Esophagus muscularis mucosa (tissue), 4 donors: ENCODE results near the gene CCM2. TPM values are rescaled to one million over a fixed set of nuclear protein-coding genes. Genes with fewer than 3 reads are reported as not detected.
A peak's percentile ranks its signal among the peaks of the same experiment; 100 is the strongest.

Source experiments
- DNase-seq: peaks from one replicate; pipeline ENCODE4 v3.0.0-alpha.2; 2017; ENCODE audit errors: extremely low spot score
- H3K27ac ChIP-seq, 4 donors: fragments of 200-600 bp; sonication (generic); replicated peaks in 1 of 4; 1 replicate in 3 of 4; 2 replicates in 1 of 4; pipeline ENCODE4 v1.5.1; 2016 to 2019; ENCODE audit warnings: mild to moderate bottlenecking in 1 of 4
- H3K27me3 ChIP-seq, 4 donors: fragments of 200-600 bp; sonication (generic); one replicate each; pipeline versions ENCODE4 v1.5.1 to v1.6.0; 2016 to 2019
- H3K36me3 ChIP-seq, 4 donors: fragments of 200-600 bp; sonication (generic); one replicate each; pipeline ENCODE4 v1.5.1; 2016 to 2019
- H3K4me1 ChIP-seq, 4 donors: fragments of 200-600 bp; sonication (generic); one replicate each; pipeline ENCODE4 v1.5.1; 2016 to 2019
- H3K4me3 ChIP-seq, 4 donors: fragments of 200-600 bp; sonication (generic); 1 replicate in 2 of 4; 2 replicates in 2 of 4; pipeline ENCODE4 v1.5.1; 2016 to 2019; ENCODE audit warnings: mild to moderate bottlenecking in 4 of 4, moderate library complexity in 1 of 4
- H3K9me3 ChIP-seq, 4 donors: fragments of 200-600 bp; sonication (generic); 1 replicate in 3 of 4; 2 replicates in 1 of 4; pipeline ENCODE4 v1.5.1; 2016 to 2019
- EP300 ChIP-seq: sonication (generic); formaldehyde crosslinking; IDR thresholded peaks from one replicate; pipeline ENCODE4 v1.6.1; 2017; ENCODE audit warnings: antibody characterized with exemption
- POLR2A ChIP-seq: fragments of 450-650 bp; IDR thresholded peaks from one replicate; pipeline ENCODE4 v1.6.1; 2017; ENCODE audit warnings: antibody characterized with exemption, moderate library complexity, mild to moderate bottlenecking, low read depth
- POLR2AphosphoS5 ChIP-seq, 2 donors: sonication (generic); formaldehyde crosslinking; IDR thresholded peaks; one replicate each; pipeline ENCODE4 v1.6.1; 2017; ENCODE audit warnings: antibody characterized with exemption in 2 of 2
- WGBS: methylation state at CpG from one replicate; pipeline ENCODE4 v1.1.5; 2018; 5-methylcytosine and 5-hydroxymethylcytosine counted together
- intact Hi-C: fragments of 100-400 bp; cut with DNase I; formaldehyde crosslinking; loops from one replicate; pipeline ENCODE4 v1.15.1; 2023
- total RNA-seq, 4 donors: library from RNA; depleted of rRNA; stranded (reverse); fragments of >200 nt; gene quantifications; one replicate each; pipeline versions ENCODE4 v1.1.0 to v1.2.1, GENCODE V29; 2016
- TF ChIP-seq, protein P1 (sequence below), 3 experiments: fragments of 200-600 bp in 2 of 3; fragments of 450-650 bp in 1 of 3; sonication (generic) in 2 of 3; IDR thresholded peaks; one replicate each; pipeline ENCODE4 v1.5.1; 2017 to 2019; ENCODE audit warnings: antibody characterized with exemption in 3 of 3, mild to moderate bottlenecking in 2 of 3, moderate library complexity in 1 of 3

CCM2 gene
- total RNA-seq, 4 donors from 2014 or later = 40.3 to 61.7 (median 49.4) TPM

DNA sequence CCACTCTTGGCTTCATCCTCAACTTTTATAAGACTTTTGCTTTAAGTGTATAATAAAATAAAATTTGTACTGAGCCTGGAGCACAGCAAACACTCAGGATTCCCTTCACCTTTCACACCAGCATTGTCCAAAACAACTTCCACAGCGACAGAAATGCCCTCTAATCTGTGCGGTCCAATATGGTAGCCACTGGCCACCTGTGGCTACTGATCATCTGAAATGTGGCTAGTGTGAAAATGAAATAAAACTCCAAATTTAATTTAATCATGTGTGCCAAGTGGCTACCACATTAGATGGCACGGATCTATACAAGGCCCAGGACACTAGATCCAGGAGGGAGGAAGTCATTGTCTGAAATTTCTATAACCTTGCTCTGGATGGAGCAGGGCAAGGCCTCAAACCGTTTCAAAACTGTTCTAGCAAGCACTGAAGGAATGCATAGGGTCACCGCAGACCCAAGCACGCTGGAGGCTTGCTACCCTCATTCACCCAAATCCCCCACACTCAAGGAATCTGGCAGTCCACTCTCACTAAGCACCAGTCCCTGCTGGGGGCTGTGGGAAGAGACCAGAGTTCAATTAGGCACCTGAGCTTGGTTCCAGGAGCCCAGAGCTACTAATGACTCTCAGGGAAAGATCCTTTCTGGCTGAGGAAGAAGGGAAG, 14.8 kb upstream of the CCM2 start:
- intact Hi-C loops = loop anchor here (5.0 to 10.0 kb wide), 2 partner anchors 127 to 400 kb away; partner anchors contain the start of genes TBRG4 and TMED4
- Histone ChIP-seq H3K27me3 (no peaks in the 10 kb centered on the region), H3K9me3 (no peaks in the 10 kb centered on the region), H3K27ac (peak overlapping the region; percentile 89 to 96 (median 94)), H3K36me3 (peaks cover 24 to 46% (median 40%) of the 10 kb centered on the region in 4 donors), H3K4me1 (peaks cover 15 to 47% (median 44%) of the 10 kb centered on the region in 4 donors), H3K4me3 (peak overlapping the region; percentile 60 to 69 (median 64))
- no peak for TF ChIP-seq POLR2AphosphoS5 (IDR thresholded peaks at IDR 0.05)
- no peak for DNase-seq
- 72% methylated on average over 6 of the region's 6 CpGs for WGBS

DNA sequence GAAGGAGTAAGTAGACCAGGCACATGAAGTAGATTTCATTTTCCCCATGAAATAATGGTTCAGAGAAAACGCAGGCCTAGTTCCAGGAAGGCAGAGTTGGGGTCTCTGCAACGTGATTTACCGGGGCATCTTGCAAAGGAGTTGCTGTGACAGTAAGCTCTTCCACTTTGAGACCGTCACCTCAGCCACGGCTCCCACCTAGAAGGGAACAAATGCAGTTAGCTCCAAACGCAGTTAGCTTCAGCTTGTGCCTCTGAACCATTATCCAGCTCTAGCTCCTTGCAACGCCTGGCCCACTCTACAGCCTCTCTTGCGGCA, 14.1 kb upstream of the CCM2 start:
- H3K4me1 ChIP-seq = peaks cover 13 to 40% (median 37%) of the 10 kb centered on the region in 4 donors
- DNase-seq = no peak
- H3K9me3 ChIP-seq = no peaks in the 10 kb centered on the region
- intact Hi-C loops = loop anchor here (5.0 to 10.0 kb wide), 2 partner anchors 126 to 401 kb away; partner anchors contain the start of genes TBRG4 and TMED4
- TF ChIP-seq, protein P1, sequence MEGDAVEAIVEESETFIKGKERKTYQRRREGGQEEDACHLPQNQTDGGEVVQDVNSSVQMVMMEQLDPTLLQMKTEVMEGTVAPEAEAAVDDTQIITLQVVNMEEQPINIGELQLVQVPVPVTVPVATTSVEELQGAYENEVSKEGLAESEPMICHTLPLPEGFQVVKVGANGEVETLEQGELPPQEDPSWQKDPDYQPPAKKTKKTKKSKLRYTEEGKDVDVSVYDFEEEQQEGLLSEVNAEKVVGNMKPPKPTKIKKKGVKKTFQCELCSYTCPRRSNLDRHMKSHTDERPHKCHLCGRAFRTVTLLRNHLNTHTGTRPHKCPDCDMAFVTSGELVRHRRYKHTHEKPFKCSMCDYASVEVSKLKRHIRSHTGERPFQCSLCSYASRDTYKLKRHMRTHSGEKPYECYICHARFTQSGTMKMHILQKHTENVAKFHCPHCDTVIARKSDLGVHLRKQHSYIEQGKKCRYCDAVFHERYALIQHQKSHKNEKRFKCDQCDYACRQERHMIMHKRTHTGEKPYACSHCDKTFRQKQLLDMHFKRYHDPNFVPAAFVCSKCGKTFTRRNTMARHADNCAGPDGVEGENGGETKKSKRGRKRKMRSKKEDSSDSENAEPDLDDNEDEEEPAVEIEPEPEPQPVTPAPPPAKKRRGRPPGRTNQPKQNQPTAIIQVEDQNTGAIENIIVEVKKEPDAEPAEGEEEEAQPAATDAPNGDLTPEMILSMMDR (IDR thresholded peaks at IDR 0.05) = no peak
- TF ChIP-seq EP300 (no peak), POLR2A (no peak), POLR2AphosphoS5 (IDR thresholded peaks at IDR 0.05) (no peak)
- H3K36me3 ChIP-seq = peaks cover 24 to 46% (median 39%) of the 10 kb centered on the region in 4 donors
- H3K27me3 ChIP-seq = no peaks in the 10 kb centered on the region
- H3K4me3 ChIP-seq = peak overlapping the region; percentile 60 to 69 (median 64)
- peak overlapping the region; percentile 89 to 96 (median 94) for H3K27ac ChIP-seq
- WGBS = 16% methylated on average over 3 of the region's 8 CpGs

DNA sequence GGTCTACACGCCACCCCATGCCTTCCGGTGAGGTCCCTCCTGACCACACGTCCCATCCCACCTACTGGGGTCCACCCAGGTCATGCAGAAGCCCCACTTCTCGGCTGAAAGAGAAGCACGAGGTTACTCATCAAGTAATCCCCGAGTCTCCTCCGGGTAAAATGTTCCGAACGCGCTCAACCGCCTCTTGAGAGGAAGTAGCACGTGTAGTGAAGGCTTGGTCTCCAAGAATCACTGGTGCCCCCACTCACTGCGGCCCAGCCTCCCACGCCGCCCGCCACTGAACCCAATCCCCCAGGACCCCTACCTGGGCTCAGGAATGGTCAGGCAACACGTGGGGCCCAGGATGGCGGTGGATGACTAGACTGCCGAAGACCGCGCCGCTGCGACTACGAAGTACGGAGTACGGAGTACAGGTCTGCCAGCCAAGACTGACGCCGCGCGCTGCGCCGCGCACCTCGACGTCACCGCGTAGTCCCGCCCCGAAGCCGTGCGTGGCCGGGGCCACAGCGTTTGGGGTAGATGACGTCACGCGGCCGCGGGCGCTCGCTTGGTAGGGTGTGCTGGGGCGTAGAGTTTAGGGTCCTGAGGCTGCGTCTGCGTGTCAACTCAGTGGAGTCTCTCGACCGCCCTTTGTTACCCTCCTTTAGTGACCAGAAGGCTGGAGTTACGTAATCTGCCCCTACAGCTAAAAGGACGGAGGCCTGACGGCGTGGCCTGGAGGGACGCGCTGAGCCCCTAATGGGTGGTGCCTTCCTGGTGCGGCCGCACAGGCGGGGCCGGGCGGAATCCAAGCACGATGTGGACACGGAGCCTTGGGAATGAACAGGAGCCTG, 13.6 kb upstream of the CCM2 start:
- TF ChIP-seq POLR2A = peak; percentile 88
- TF ChIP-seq EP300 = peak; percentile 25
- TF ChIP-seq POLR2AphosphoS5 (IDR thresholded peaks at IDR 0.05) = peak; percentile 97 to 99
- TF ChIP-seq, protein P1 (IDR thresholded peaks at IDR 0.05) = no peak
- intact Hi-C loops = loop anchor here (5.0 to 10.0 kb wide), 2 partner anchors 126 to 402 kb away; partner anchors contain the start of genes TBRG4 and TMED4
- Histone ChIP-seq H3K27me3 (no peaks in the 10 kb centered on the region), H3K27ac (peak overlapping the region; percentile 89 to 96 (median 94)), H3K36me3 (peaks cover 24 to 41% (median 37%) of the 10 kb centered on the region in 4 donors), H3K9me3 (no peaks in the 10 kb centered on the region), H3K4me3 (peak overlapping the region; percentile 60 to 69 (median 64)), H3K4me1 (peaks cover 13 to 37% (median 31%) of the 10 kb centered on the region in 4 donors)
- 1% methylated on average over 17 of the region's 68 CpGs for WGBS
- peak; percentile 99 for DNase-seq

DNA sequence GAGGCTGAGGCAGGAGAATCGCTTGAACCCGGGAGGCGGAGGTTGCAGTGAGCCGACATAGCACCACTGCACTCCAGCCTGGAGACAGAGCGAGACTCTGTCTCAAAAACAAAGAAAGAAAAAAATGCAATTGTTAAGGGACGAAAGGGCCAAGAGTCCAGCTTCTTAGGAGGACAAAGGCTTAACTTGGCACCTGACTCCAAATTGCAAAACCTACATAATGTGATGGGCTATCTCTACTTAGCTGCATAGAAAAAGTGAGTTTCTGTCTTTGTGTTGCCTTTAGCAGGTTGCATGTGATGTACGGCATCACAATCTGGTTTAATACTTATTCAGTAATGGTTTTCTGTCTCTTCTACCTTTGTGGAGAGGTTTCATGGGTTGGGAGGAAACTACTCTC, 12.5 kb upstream of the CCM2 start:
- TF ChIP-seq POLR2AphosphoS5 (IDR thresholded peaks at IDR 0.05) (no peak), POLR2A (no peak), EP300 (no peak)
- TF ChIP-seq, protein P1 (IDR thresholded peaks at IDR 0.05) = no peak
- Histone ChIP-seq H3K4me3 (peak overlapping the region; percentile 60 to 69 (median 64)), H3K9me3 (no peaks in the 10 kb centered on the region), H3K27me3 (no peaks in the 10 kb centered on the region), H3K4me1 (peaks cover 13 to 37% (median 30%) of the 10 kb centered on the region in 4 donors), H3K36me3 (peaks cover 19 to 30% (median 27%) of the 10 kb centered on the region in 4 donors), H3K27ac (peak overlapping the region in 3 of 4 donors; percentile 93 to 96 (median 94))
- intact Hi-C loops = loop anchor here (5.0 to 10.0 kb wide), 2 partner anchors 125 to 403 kb away; partner anchors contain the start of genes TBRG4 and TMED4
- DNase-seq = no peak
- 95% methylated on average over 7 of the region's 7 CpGs for WGBS

DNA sequence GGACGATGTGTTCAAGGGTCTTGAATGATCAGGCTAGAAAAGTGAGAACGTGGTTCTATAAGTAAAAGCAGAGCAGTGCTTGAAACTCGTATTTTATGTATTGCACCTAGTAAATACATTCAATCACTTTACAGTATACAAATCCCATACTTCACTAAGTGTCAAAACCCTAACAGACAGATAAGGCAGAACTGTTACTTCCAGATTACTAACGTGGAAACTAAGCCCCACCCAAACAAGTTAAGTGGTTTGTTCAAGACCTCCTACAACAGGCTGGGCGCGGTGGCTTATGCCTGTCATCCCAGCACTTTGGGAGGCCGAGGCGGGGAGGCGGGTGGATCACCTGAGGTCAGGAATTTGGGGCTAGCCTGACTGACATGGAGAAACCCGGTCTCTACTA, 12.0 kb upstream of the CCM2 start:
- no peak overlapping the region for H3K4me3 ChIP-seq
- H3K4me1 ChIP-seq = peaks cover 13 to 37% (median 30%) of the 10 kb centered on the region in 4 donors
- DNase-seq = no peak
- H3K9me3 ChIP-seq = no peaks in the 10 kb centered on the region
- peaks cover 14 to 25% (median 22%) of the 10 kb centered on the region in 4 donors for H3K36me3 ChIP-seq
- H3K27ac ChIP-seq = peak overlapping the region in 1 of 4 donors; percentile 93
- no peaks in the 10 kb centered on the region for H3K27me3 ChIP-seq
- TF ChIP-seq POLR2AphosphoS5 (IDR thresholded peaks at IDR 0.05) (no peak), EP300 (no peak), POLR2A (no peak)
- TF ChIP-seq, protein P1 (IDR thresholded peaks at IDR 0.05) = no peak
- intact Hi-C loops = loop anchor here (5.0 to 10.0 kb wide), 2 partner anchors 124 to 403 kb away; partner anchors contain the start of genes TBRG4 and TMED4
- 84% methylated on average over 10 of the region's 10 CpGs for WGBS
